ENCODE measurements around the gene IMP3.
"Not testable (repeated sequence)": the region's sequence is repeated elsewhere in the genome, so short reads cannot be mapped to it uniquely, and the experiment has no call there.

DNA sequence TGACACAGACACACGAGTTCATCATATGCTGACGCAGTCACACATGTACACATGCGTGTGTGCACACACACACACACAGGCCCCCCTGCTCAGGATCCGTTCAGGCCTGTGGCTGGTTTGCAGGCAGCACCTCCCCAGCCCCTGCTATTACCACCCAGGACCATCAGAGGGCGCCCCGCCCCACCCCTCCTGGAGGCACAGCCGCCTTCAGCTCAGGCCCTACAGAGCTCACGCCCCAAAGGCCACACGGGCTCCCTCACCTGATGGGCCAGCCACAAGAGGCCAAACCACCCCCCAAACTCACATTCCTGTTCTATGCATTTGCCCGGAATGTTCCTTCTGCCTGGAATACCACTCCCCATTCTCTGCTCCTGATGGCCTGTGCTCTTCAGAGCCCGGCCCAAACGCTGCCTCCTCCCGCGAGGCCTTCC is 46.2 kb upstream of the IMP3 start:
- TF ChIP-seq, protein P1, sequence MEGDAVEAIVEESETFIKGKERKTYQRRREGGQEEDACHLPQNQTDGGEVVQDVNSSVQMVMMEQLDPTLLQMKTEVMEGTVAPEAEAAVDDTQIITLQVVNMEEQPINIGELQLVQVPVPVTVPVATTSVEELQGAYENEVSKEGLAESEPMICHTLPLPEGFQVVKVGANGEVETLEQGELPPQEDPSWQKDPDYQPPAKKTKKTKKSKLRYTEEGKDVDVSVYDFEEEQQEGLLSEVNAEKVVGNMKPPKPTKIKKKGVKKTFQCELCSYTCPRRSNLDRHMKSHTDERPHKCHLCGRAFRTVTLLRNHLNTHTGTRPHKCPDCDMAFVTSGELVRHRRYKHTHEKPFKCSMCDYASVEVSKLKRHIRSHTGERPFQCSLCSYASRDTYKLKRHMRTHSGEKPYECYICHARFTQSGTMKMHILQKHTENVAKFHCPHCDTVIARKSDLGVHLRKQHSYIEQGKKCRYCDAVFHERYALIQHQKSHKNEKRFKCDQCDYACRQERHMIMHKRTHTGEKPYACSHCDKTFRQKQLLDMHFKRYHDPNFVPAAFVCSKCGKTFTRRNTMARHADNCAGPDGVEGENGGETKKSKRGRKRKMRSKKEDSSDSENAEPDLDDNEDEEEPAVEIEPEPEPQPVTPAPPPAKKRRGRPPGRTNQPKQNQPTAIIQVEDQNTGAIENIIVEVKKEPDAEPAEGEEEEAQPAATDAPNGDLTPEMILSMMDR (IDR thresholded peaks at IDR 0.05 in 8 of 11, conservative IDR thresholded peaks at IDR 0.05 in 3 of 11): peak; percentile 49 to 92 (median 73)
- not testable (repeated sequence) for TF ChIP-seq POLR2A (IDR thresholded peaks at IDR 0.05)
- TF ChIP-seq POLR2AphosphoS5 (IDR thresholded peaks at IDR 0.05): peak in 1 of 3 donors; percentile 8
